ENCODE data around the gene RNF113B. TPM values are rescaled to one million over a fixed set of nuclear protein-coding genes. Genes with fewer than 3 reads are reported as not detected.

The RNF113B gene
- total and polyA plus RNA-seq, 2 of the 13 experiments (the other 11 are each of a cell fraction or from before 2014, with no cell fraction given), result not detected

DNA sequence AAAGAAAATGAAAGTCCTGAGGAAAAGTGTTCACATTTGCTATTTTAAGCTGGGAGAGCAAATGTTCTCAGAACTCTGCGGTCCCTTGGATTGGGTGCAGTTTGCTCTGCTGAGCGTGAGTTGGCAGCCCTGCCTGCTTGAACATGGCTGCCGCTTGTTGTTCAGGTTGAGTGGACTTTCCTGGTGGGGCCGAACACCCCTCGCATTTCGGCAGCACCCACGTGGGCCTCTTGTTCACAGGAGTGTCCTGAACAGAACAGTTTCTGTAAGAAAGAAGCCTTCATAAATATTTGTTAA, 10.8 kb upstream of the RNF113B start:
- no peak for DNase-seq (ENCODE audit: low spot score)
- Histone ChIP-seq H4K20me1 (ENCODE audit: insufficient read depth, low read length) (peaks cover 88% of the 10 kb centered on the region), H3K4me2 (ENCODE audit: low read depth, low read length) (no peak overlapping the region), H3K79me2 (ENCODE audit: insufficient read depth, low read length) (peaks cover 96% of the 10 kb centered on the region), H3K27me3 (ENCODE audit: control insufficient read depth in 1 of 2, insufficient read depth in 2 of 2, low read length in 2 of 2) (no peaks in the 10 kb centered on the region), H3K4me1 (ENCODE audit: insufficient read depth, low read length) (peaks cover 84% of the 10 kb centered on the region), H3K36me3 (replicated peaks in 1 of 2; ENCODE audit: control insufficient read depth in 1 of 2, insufficient read depth in 2 of 2, low read length in 2 of 2) (no peaks in the 10 kb centered on the region; a peak in 2 of 5 replicates), H2AFZ (ENCODE audit: low read length) (no peak overlapping the region), H3K9me3 (ENCODE audit: low read length) (no peaks in the 10 kb centered on the region), H3K9ac (ENCODE audit: insufficient read depth, low read depth, low read length) (no peak overlapping the region), H3K4me3 (replicated peaks in 1 of 3; ENCODE audit: insufficient read depth in 1 of 3, low read depth in 2 of 3, low read length in 3 of 3) (no peak overlapping the region), H3K27ac (ENCODE audit: extremely low read length, insufficient read depth, low read length) (no peak overlapping the region)
- in situ Hi-C loops (cut with HindIII; ENCODE audit: extremely low pct_ligation_motif_present, low pct_unique_long_range_greater_than_20kb), result no loop called here
- ChIA-PET CTCF (ENCODE audit: low intra/inter-chr PET ratio, low total read pairs) (no interaction called here), POLR2A (no interaction called here)
- BruUV-seq (replicated peaks), result no TSS peak
- WGBS (ENCODE audit: low lambda C conversion rate), result 97% methylated on average over 7 of the region's 7 CpGs
- TF ChIP-seq RBM22 (optimal IDR thresholded peaks at IDR 0.05; ENCODE audit: low read length) (peak; percentile 24), SNAI1 (CRISPR knock-in tag; IDR thresholded peaks at IDR 0.05; ENCODE audit: borderline replicate concordance) (no peak)
- intact Hi-C loops (cut with micrococcal nuclease; ENCODE audit: unreplicated experiment), result no loop called here
- no peak for ATAC-seq
- no peak for FAIRE-seq

DNA sequence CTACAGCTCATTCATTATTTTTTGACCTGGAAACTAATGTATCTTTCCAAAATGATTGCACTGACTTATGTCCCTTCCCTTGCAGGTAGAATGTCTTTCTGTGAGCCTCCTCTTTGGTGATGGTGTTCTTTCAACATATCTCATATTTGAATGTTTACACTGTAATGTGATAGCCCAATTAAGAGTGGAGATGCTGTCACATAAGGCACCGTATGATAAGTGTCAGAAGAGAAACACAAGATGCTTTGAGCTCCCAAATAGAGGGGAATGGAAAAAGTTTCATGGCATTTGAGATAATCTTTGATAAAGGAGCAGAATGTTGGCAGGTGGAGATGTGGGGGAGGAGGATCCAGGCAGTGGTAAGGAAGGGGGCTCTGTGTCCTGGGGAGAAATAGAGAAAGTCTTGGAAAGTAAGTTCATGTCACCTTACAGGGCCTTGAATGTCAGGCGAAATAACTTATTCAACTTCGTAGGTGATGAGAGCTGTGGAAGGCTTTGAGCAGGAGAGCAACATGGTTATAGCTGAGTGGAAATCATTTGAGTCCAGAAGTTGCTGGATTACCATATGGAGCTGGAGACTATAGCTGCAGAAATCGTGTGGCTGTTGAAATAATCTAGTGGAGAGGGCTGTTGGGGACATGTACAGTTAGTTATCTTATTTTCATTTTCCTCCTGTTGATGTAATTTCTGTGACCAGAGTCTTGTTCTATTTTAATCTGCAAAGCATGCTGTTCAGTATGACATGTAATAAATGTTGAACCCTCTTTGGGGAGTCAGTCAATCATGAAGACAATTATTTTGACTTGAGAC, 10.3 kb upstream of the RNF113B start:
- H3K36me3 ChIP-seq (replicated peaks in 1 of 2; ENCODE audit: control insufficient read depth in 1 of 2, insufficient read depth in 2 of 2, low read length in 2 of 2), result peaks cover 0 to under 1% of the 10 kb centered on the region in 2 experiments; a peak in 3 of 5 replicates
- in situ Hi-C loops (cut with HindIII; ENCODE audit: extremely low pct_ligation_motif_present, low pct_unique_long_range_greater_than_20kb) (no loop called here), intact Hi-C loops (cut with micrococcal nuclease; ENCODE audit: unreplicated experiment) (no loop called here)
- H3K4me1 ChIP-seq (ENCODE audit: insufficient read depth, low read length), result peaks cover 86% of the 10 kb centered on the region
- peak overlapping the region; percentile 6 for H3K27ac ChIP-seq (ENCODE audit: extremely low read length, insufficient read depth, low read length)
- no peak overlapping the region for H3K4me2 ChIP-seq (ENCODE audit: low read depth, low read length)
- H4K20me1 ChIP-seq (ENCODE audit: insufficient read depth, low read length), result peaks cover 88% of the 10 kb centered on the region
- ChIA-PET CTCF (ENCODE audit: low intra/inter-chr PET ratio, low total read pairs) (no interaction called here), POLR2A (no interaction called here)
- no peak overlapping the region for H2AFZ ChIP-seq (ENCODE audit: low read length)
- H3K4me3 ChIP-seq (replicated peaks in 1 of 3; ENCODE audit: insufficient read depth in 1 of 3, low read depth in 2 of 3, low read length in 3 of 3), result no peak overlapping the region
- peaks cover 96% of the 10 kb centered on the region for H3K79me2 ChIP-seq (ENCODE audit: insufficient read depth, low read length)
- TF ChIP-seq MEIS1 (CRISPR knock-in tag; IDR thresholded peaks at IDR 0.05; ENCODE audit: borderline replicate concordance) (no peak), RAD21 (CRISPR knock-in tag; IDR thresholded peaks at IDR 0.05) (no peak), ZNF333 (CRISPR knock-in tag; IDR thresholded peaks at IDR 0.05; ENCODE audit: borderline replicate concordance) (no peak), SIX1 (CRISPR knock-in tag; IDR thresholded peaks at IDR 0.05; ENCODE audit: borderline replicate concordance) (peak; percentile 82; the same call in 1 of the 2 replicates), ZNF547 (CRISPR knock-in tag; IDR thresholded peaks at IDR 0.05) (no peak), ZKSCAN8 (CRISPR knock-in tag; IDR thresholded peaks at IDR 0.05; ENCODE audit: borderline replicate concordance) (no peak)
- no TSS peak for BruUV-seq (replicated peaks)
- DNase-seq (ENCODE audit: low spot score) (no peak), ATAC-seq (no peak), FAIRE-seq (no peak)
- H3K27me3 ChIP-seq (ENCODE audit: control insufficient read depth in 1 of 2, insufficient read depth in 2 of 2, low read length in 2 of 2), result no peaks in the 10 kb centered on the region
- WGBS (ENCODE audit: low lambda C conversion rate), result 80% methylated on average over 4 of the region's 4 CpGs
- no peaks in the 10 kb centered on the region for H3K9me3 ChIP-seq (ENCODE audit: low read length)
- H3K9ac ChIP-seq (ENCODE audit: insufficient read depth, low read depth, low read length), result no peak overlapping the region
